Stimulated activated CD4-positive, alpha-beta T cell treated with anti-CD3 and anti-CD28 coated beads, TNF-alpha, amount 100 ng/mL, for 4 hours (primary cell): Measurements from ENCODE around the gene TSEN54.
A peak's percentile ranks its signal among the peaks of the same experiment; 100 is the strongest.

Experiments
- DNase-seq, 3 experiments: peaks; one replicate each; pipeline ENCODE4 v3.0.0-alpha.2; 2020; ENCODE audit warnings: low read depth in 3 of 3

The TSEN54 gene

GRCh38 chr17:75503976-75504346 is 12.4 kb upstream of the TSEN54 start:
- DNase-seq = no peak

GRCh38 chr17:75504347-75505151 is 11.8 kb upstream of the TSEN54 start:
- no peak for DNase-seq

- DNase-seq = no peak
Measured at GRCh38 chr17:75505152-75505409, 11.2 kb upstream of the TSEN54 start.

- no peak for DNase-seq
Measured at GRCh38 chr17:75505640-75506039, 10.7 kb upstream of the TSEN54 start.

- DNase-seq = no peak
Measured at GRCh38 chr17:75506134-75506533, 10.2 kb upstream of the TSEN54 start.

- no peak for DNase-seq
Measured at GRCh38 chr17:75506888-75507287, 9.4 kb upstream of the TSEN54 start.

- DNase-seq = no peak
Measured at GRCh38 chr17:75507733-75508719, 8.3 kb upstream of the TSEN54 start.

GRCh38 chr17:75508931-75509361 is 7.4 kb upstream of the TSEN54 start:
- DNase-seq = no peak

- DNase-seq = no peak
Measured at GRCh38 chr17:75509528-75510258, 6.6 kb upstream of the TSEN54 start.

GRCh38 chr17:75511270-75511609 is 5.1 kb upstream of the TSEN54 start:
- DNase-seq = no peak

- no peak for DNase-seq
Measured at GRCh38 chr17:75511610-75512575, 4.4 kb upstream of the TSEN54 start.

GRCh38 chr17:75512926-75513640 is 3.2 kb upstream of the TSEN54 start:
- no peak for DNase-seq

- no peak for DNase-seq
Measured at GRCh38 chr17:75513641-75514000, 2.7 kb upstream of the TSEN54 start.

- DNase-seq = no peak
Measured at GRCh38 chr17:75514299-75514918, 1.9 kb upstream of the TSEN54 start.

- no peak for DNase-seq
Measured at GRCh38 chr17:75514919-75515495, 1.3 kb upstream of the TSEN54 start.

GRCh38 chr17:75515496-75516254 is 653 bp upstream of the TSEN54 start, which contains the start of gene CASKIN2:
TSS of gene CASKIN2 (minus strand) at chr17:75515537. CDS start at chr17:75513804, 1,733 bp downstream.
- peak; percentile 52 to 83 (median 67) for DNase-seq

GRCh38 chr17:75516619-75517296 is 430 bp downstream of the TSEN54 start:
- DNase-seq = peak in 1 of 3 experiments; percentile 44

- DNase-seq = no peak
Measured at GRCh38 chr17:75517297-75517865, 1.1 kb downstream of the TSEN54 start.
